ENCODE data around the gene DNAH6.

DNAH6 gene

GRCh38 chr2:84807063-84807485, 290.8 kb downstream of the DNAH6 start:
- DNase-seq (ENCODE audit: extremely low read depth, low read depth), result peak; percentile 94
- TF ChIP-seq CTCF (IDR thresholded peaks at IDR 0.05; ENCODE audit: low read depth, low read length), result no peak

DNA sequence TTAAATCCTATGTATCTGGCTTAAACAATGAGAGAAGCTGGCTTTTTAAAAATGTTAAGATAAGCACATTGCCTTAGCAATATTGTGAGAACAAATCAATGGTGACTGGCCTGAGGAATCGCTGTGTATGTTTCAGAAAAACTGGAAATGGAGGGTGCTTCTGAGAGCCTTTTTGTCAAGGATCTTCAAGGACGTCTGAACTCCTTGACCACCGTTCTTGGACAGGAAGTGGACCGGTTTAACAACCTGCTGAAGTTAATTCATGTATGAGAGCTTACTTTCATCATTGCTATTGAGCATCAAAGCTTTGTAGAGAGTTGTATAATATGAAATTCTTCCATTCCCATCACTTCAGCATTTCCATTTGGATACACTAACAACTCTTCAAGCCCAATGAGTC, 292.0 kb downstream of the DNAH6 start:
- no peak for DNase-seq (ENCODE audit: extremely low read depth, low read depth)
- TF ChIP-seq CTCF (IDR thresholded peaks at IDR 0.05; ENCODE audit: low read depth, low read length), result no peak

DNA sequence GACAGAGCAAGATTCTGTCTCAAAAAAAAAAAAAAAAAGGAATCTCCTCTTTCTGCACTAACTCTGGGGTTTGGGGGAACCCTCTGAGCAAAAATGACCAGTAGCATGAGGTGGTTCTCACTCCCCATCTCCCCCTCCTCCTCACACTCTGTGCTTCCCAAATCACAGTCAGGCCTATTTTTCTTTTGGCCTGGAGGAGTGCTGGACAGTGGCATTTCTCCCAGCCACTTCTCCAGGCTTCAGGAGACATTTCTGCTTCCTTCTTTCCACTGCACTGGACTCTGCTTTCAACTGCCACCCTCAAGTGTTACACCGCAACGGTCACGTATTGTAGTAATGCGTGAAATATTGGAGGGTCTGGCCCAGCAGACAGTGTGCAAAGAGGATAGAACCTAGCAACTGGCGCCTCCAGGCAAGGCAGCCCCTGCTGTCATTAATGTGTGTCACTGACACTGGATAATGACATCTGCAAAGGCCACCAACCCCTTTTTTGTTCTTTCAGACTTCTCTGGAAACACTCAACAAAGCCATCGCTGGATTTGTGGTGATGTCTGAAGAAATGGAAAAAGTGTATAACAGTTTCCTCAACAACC, 295.6 kb downstream of the DNAH6 start:
- no peak for TF ChIP-seq CTCF (IDR thresholded peaks at IDR 0.05; ENCODE audit: low read depth, low read length)
- no peak for DNase-seq (ENCODE audit: extremely low read depth, low read depth)

- DNase-seq (ENCODE audit: extremely low read depth, low read depth), result no peak
- TF ChIP-seq CTCF (IDR thresholded peaks at IDR 0.05; ENCODE audit: low read depth, low read length), result no peak
Measured at GRCh38 chr2:84815146-84815545, 298.8 kb downstream of the DNAH6 start.

DNA sequence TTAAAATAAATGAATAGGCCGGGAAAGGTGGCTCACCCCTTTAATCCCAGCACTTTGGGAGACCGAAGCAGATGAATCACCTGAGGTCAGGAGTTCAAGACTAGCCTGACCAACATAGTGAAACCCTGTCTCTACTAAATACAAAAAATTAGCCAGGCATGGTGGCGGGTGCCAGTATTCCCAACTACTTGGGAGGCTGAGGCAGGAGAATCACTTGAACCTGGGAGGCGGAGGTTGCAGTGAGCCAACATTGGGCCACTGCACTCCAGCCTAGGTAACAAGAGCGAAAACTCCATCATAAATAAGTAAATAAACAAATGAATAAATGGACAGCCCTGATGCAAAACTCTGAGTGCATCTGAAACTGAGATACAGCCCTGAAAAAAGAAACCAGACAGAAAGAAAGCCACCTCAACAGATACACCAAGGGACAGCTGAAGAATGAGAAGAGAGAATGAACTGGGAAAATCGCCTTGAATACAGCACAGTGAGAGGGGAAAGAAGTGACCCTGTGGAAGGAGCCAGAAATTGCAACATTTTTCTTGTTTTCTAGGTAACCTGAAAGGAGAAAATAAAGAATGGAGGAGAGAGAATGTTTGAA, 300.2 kb downstream of the DNAH6 start:
- DNase-seq (ENCODE audit: extremely low read depth, low read depth), result no peak
- TF ChIP-seq CTCF (IDR thresholded peaks at IDR 0.05; ENCODE audit: low read depth, low read length), result no peak

DNA sequence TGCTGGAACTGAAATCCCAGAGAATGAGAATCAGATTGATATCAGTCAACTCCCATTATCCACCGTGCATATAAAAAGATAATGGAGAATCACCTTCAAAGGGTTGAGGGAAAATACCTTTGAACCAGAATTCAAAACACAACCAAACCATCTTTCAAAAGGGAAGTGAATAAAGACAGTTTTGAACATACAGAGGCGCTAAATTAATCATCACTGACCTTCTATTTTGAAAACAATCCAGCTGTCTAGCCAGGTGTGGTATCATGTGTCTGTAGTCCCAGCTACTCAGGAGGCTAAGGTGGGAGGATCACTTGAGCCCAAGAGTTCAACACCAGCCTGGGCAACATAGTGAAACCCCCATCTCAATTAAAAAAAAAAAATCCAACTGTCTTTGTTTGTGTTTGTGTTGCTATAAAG, 300.9 kb downstream of the DNAH6 start:
- TF ChIP-seq CTCF (IDR thresholded peaks at IDR 0.05; ENCODE audit: low read depth, low read length), result no peak
- no peak for DNase-seq (ENCODE audit: extremely low read depth, low read depth)

GRCh38 chr2:84821806-84822205, 305.5 kb downstream of the DNAH6 start:
- no peak for DNase-seq (ENCODE audit: extremely low read depth, low read depth)
- TF ChIP-seq CTCF (IDR thresholded peaks at IDR 0.05; ENCODE audit: low read depth, low read length), result no peak
